Stimulated activated naive B cell treated with anti-CD40 and anti-IgM and Interleukin-4, amounts not matched to agents 10 μg/mL and 1 μg/mL and 100 μg/mL, for 72 hours (primary cell): ENCODE measurements around the gene HMCN2.

Experiments used
- ATAC-seq, 2 donors: fragments of 150-1000 bp; cut with Tn5 transposase; replicated peaks; 2 replicates each; pipeline ENCODE4 v1.10.0; 2021; ENCODE audit warnings: moderate library complexity in 1 of 2
- DNase-seq: peaks from one replicate; pipeline ENCODE4 v3.0.0; 2021
- H3K27ac Mint-ChIP-seq: one replicate; pipeline ENCODE4 v1.8.0; 2022; ENCODE audit warnings: mild to moderate bottlenecking, mixed read lengths
- H3K27me3 Mint-ChIP-seq, 2 donors: one replicate each; pipeline ENCODE4 v1.8.0; 2022; ENCODE audit warnings: mixed read lengths in 2 of 2
- H3K36me3 Mint-ChIP-seq, 2 donors: one replicate each; pipeline ENCODE4 v1.8.0; 2022; ENCODE audit warnings: mixed read lengths in 2 of 2, mild to moderate bottlenecking in 1 of 2
- H3K4me1 Mint-ChIP-seq, 2 donors: one replicate each; pipeline ENCODE4 v1.8.0; 2022; ENCODE audit warnings: mixed read lengths in 2 of 2, mild to moderate bottlenecking in 1 of 2
- H3K4me3 Mint-ChIP-seq, 2 donors: one replicate each; pipeline ENCODE4 v1.8.0; 2022; ENCODE audit warnings: mild to moderate bottlenecking in 2 of 2, mixed read lengths in 2 of 2, moderate library complexity in 1 of 2
- H3K9me3 Mint-ChIP-seq, 2 donors: one replicate each; pipeline ENCODE4 v1.8.0; 2022; ENCODE audit warnings: mixed read lengths in 2 of 2, mild to moderate bottlenecking in 1 of 2

Gene HMCN2

GRCh38 chr9:130361873-130362362 is 96.4 kb downstream of the HMCN2 start:
- peaks cover 6 to 11% of the 10 kb centered on the region in 2 donors for H3K4me1 Mint-ChIP-seq
- H3K27me3 Mint-ChIP-seq, result peaks cover 15 to 26% of the 10 kb centered on the region in 2 donors
- H3K9me3 Mint-ChIP-seq, result peaks cover 0 to 5% of the 10 kb centered on the region in 2 donors
- no peak for DNase-seq
- H3K36me3 Mint-ChIP-seq, result no peaks in the 10 kb centered on the region
- H3K27ac Mint-ChIP-seq, result no peak overlapping the region
- no peak overlapping the region for H3K4me3 Mint-ChIP-seq
- no peak for ATAC-seq

GRCh38 chr9:130362691-130363090 is 97.1 kb downstream of the HMCN2 start:
- Mint-ChIP-seq H3K9me3 (peaks cover 0 to 5% of the 10 kb centered on the region in 2 donors), H3K36me3 (no peaks in the 10 kb centered on the region), H3K4me3 (no peak overlapping the region), H3K27ac (no peak overlapping the region), H3K4me1 (peaks cover 6 to 11% of the 10 kb centered on the region in 2 donors), H3K27me3 (peaks cover 17 to 31% of the 10 kb centered on the region in 2 donors)
- ATAC-seq, result no peak
- no peak for DNase-seq

GRCh38 chr9:130363755-130364404 is 98.3 kb downstream of the HMCN2 start:
- peaks cover 0 to 1% of the 10 kb centered on the region in 2 donors for H3K36me3 Mint-ChIP-seq
- H3K9me3 Mint-ChIP-seq, result peaks cover 0 to 10% of the 10 kb centered on the region in 2 donors
- DNase-seq (no peak), ATAC-seq (no peak)
- H3K27ac Mint-ChIP-seq, result no peak overlapping the region
- H3K4me1 Mint-ChIP-seq, result peaks cover 0 to 3% of the 10 kb centered on the region in 2 donors
- H3K4me3 Mint-ChIP-seq, result no peak overlapping the region
- peaks cover 17 to 31% of the 10 kb centered on the region in 2 donors for H3K27me3 Mint-ChIP-seq

GRCh38 chr9:130364619-130365322 is 99.2 kb downstream of the HMCN2 start:
- Mint-ChIP-seq H3K36me3 (peaks cover 0 to 1% of the 10 kb centered on the region in 2 donors), H3K27ac (no peak overlapping the region), H3K27me3 (peaks cover 17 to 31% of the 10 kb centered on the region in 2 donors), H3K4me1 (peaks cover 0 to 3% of the 10 kb centered on the region in 2 donors), H3K9me3 (peaks cover 0 to 10% of the 10 kb centered on the region in 2 donors), H3K4me3 (no peak overlapping the region)
- DNase-seq (no peak), ATAC-seq (no peak)

GRCh38 chr9:130365323-130365721 is 99.8 kb downstream of the HMCN2 start:
- peaks cover 0 to 3% of the 10 kb centered on the region in 2 donors for H3K4me1 Mint-ChIP-seq
- H3K36me3 Mint-ChIP-seq, result peaks cover 0 to 1% of the 10 kb centered on the region in 2 donors
- H3K9me3 Mint-ChIP-seq, result peaks cover 0 to 10% of the 10 kb centered on the region in 2 donors
- no peak overlapping the region for H3K4me3 Mint-ChIP-seq
- DNase-seq (no peak), ATAC-seq (no peak)
- H3K27me3 Mint-ChIP-seq, result peaks cover 21 to 31% of the 10 kb centered on the region in 2 donors
- H3K27ac Mint-ChIP-seq, result no peak overlapping the region

GRCh38 chr9:130366072-130366471 is 100.5 kb downstream of the HMCN2 start:
- H3K9me3 Mint-ChIP-seq, result peaks cover 0 to 7% of the 10 kb centered on the region in 2 donors
- peaks cover 24 to 28% of the 10 kb centered on the region in 2 donors for H3K27me3 Mint-ChIP-seq
- H3K36me3 Mint-ChIP-seq, result peaks cover 0 to 1% of the 10 kb centered on the region in 2 donors
- no peak for ATAC-seq
- no peak overlapping the region for H3K27ac Mint-ChIP-seq
- DNase-seq, result no peak
- H3K4me3 Mint-ChIP-seq, result no peak overlapping the region
- peaks cover 0 to 3% of the 10 kb centered on the region in 2 donors for H3K4me1 Mint-ChIP-seq

GRCh38 chr9:130366888-130367550 is 101.5 kb downstream of the HMCN2 start:
- ATAC-seq (no peak), DNase-seq (no peak)
- H3K27ac Mint-ChIP-seq, result no peak overlapping the region
- H3K4me1 Mint-ChIP-seq, result peaks cover 0 to 3% of the 10 kb centered on the region in 2 donors
- peaks cover 20 to 28% of the 10 kb centered on the region in 2 donors for H3K27me3 Mint-ChIP-seq
- H3K9me3 Mint-ChIP-seq, result peaks cover 0 to 7% of the 10 kb centered on the region in 2 donors
- H3K36me3 Mint-ChIP-seq, result peaks cover 0 to 1% of the 10 kb centered on the region in 2 donors
- H3K4me3 Mint-ChIP-seq, result no peak overlapping the region

- DNase-seq (no peak), ATAC-seq (peak in 1 of 2 donors; percentile 54)
- Mint-ChIP-seq H3K36me3 (peaks cover 0 to 1% of the 10 kb centered on the region in 2 donors), H3K4me1 (peaks cover 0 to 3% of the 10 kb centered on the region in 2 donors), H3K9me3 (peaks cover 2 to 7% of the 10 kb centered on the region in 2 donors), H3K27ac (no peak overlapping the region), H3K27me3 (peaks cover 21 to 33% of the 10 kb centered on the region in 2 donors), H3K4me3 (no peak overlapping the region)
Measured at GRCh38 chr9:130368631-130369103, 103.1 kb downstream of the HMCN2 start.

GRCh38 chr9:130370226-130370625 is 104.7 kb downstream of the HMCN2 start:
- H3K27me3 Mint-ChIP-seq, result peaks cover 18 to 32% of the 10 kb centered on the region in 2 donors
- peaks cover 6 to 7% of the 10 kb centered on the region in 2 donors for H3K9me3 Mint-ChIP-seq
- DNase-seq (no peak), ATAC-seq (no peak)
- no peak overlapping the region for H3K27ac Mint-ChIP-seq
- H3K36me3 Mint-ChIP-seq, result peaks cover 0 to 1% of the 10 kb centered on the region in 2 donors
- peaks cover 0 to 3% of the 10 kb centered on the region in 2 donors for H3K4me1 Mint-ChIP-seq
- no peak overlapping the region for H3K4me3 Mint-ChIP-seq

GRCh38 chr9:130371196-130371966 is 105.8 kb downstream of the HMCN2 start:
- ATAC-seq (no peak), DNase-seq (no peak)
- no peak overlapping the region for H3K27ac Mint-ChIP-seq
- H3K27me3 Mint-ChIP-seq, result peaks cover 18 to 30% of the 10 kb centered on the region in 2 donors
- H3K4me1 Mint-ChIP-seq, result peaks cover 0 to 3% of the 10 kb centered on the region in 2 donors
- H3K36me3 Mint-ChIP-seq, result peaks cover 0 to 1% of the 10 kb centered on the region in 2 donors
- peaks cover 6 to 7% of the 10 kb centered on the region in 2 donors for H3K9me3 Mint-ChIP-seq
- no peak overlapping the region for H3K4me3 Mint-ChIP-seq

GRCh38 chr9:130372057-130372456 is 106.5 kb downstream of the HMCN2 start:
- no peak for DNase-seq
- H3K4me1 Mint-ChIP-seq, result peaks cover 0 to 3% of the 10 kb centered on the region in 2 donors
- no peak overlapping the region for H3K27ac Mint-ChIP-seq
- H3K4me3 Mint-ChIP-seq, result no peak overlapping the region
- peaks cover 0 to 1% of the 10 kb centered on the region in 2 donors for H3K36me3 Mint-ChIP-seq
- peaks cover 6 to 7% of the 10 kb centered on the region in 2 donors for H3K9me3 Mint-ChIP-seq
- ATAC-seq, result no peak
- peaks cover 11 to 25% of the 10 kb centered on the region in 2 donors for H3K27me3 Mint-ChIP-seq

- Mint-ChIP-seq H3K27ac (no peak overlapping the region), H3K4me1 (peaks cover 0 to under 1% of the 10 kb centered on the region in 2 donors), H3K9me3 (peaks cover 0 to 6% of the 10 kb centered on the region in 2 donors), H3K4me3 (no peak overlapping the region), H3K36me3 (no peaks in the 10 kb centered on the region), H3K27me3 (peaks cover 14 to 22% of the 10 kb centered on the region in 2 donors)
- DNase-seq (no peak), ATAC-seq (no peak)
Measured at GRCh38 chr9:130373679-130374325, 108.2 kb downstream of the HMCN2 start.

- Mint-ChIP-seq H3K27ac (no peak overlapping the region), H3K27me3 (peaks cover 20 to 21% of the 10 kb centered on the region in 2 donors), H3K36me3 (no peaks in the 10 kb centered on the region), H3K4me3 (no peak overlapping the region), H3K4me1 (no peaks in the 10 kb centered on the region), H3K9me3 (peaks cover 0 to 6% of the 10 kb centered on the region in 2 donors)
- ATAC-seq (no peak), DNase-seq (no peak)
Measured at GRCh38 chr9:130377612-130378011, 112.1 kb downstream of the HMCN2 start.
